Liver (tissue), 3 donors: ENCODE measurements around the gene LIMD2.

Experiments
- CTCF ChIP-seq: fragments of 150-350 bp; IDR thresholded peaks from 2 replicates; pipeline ENCODE4 v1.5.1; 2017; ENCODE audit warnings: improper control_type of control experiment, low read depth, low read length; ENCODE audit not compliant: missing input control
- FOXA1 ChIP-seq: IDR thresholded peaks from 2 replicates; pipeline ENCODE4 v1.6.1; 2016; ENCODE audit warnings: antibody characterized with exemption
- FOXA2 ChIP-seq: IDR thresholded peaks from 2 replicates; pipeline ENCODE4 v1.6.1; 2016; ENCODE audit warnings: antibody characterized with exemption
- GABPA ChIP-seq, 2 donors: IDR thresholded peaks in 1 of 2; conservative IDR thresholded peaks in 1 of 2; 2 replicates each; pipeline ENCODE4 v1.6.1; 2016; ENCODE audit warnings: antibody characterized with exemption in 2 of 2, mild to moderate bottlenecking in 1 of 2, moderate library complexity in 1 of 2
- JUND ChIP-seq, 2 donors: IDR thresholded peaks; 2 replicates each; pipeline ENCODE4 v1.6.1; 2016; ENCODE audit warnings: antibody characterized with exemption in 2 of 2
- MAX ChIP-seq: IDR thresholded peaks from 2 replicates; pipeline ENCODE4 v1.6.1; 2016; ENCODE audit warnings: antibody characterized with exemption
- RAD21 ChIP-seq, 2 donors: IDR thresholded peaks; 2 replicates each; pipeline ENCODE4 v1.6.1; 2016; ENCODE audit warnings: antibody characterized with exemption in 2 of 2, mild to moderate bottlenecking in 2 of 2
- RXRA ChIP-seq, 2 donors: IDR thresholded peaks; 2 replicates each; pipeline ENCODE4 v1.6.1; 2017 to 2018; ENCODE audit warnings: antibody characterized with exemption in 2 of 2, mild to moderate bottlenecking in 1 of 2
- SP1 ChIP-seq: IDR thresholded peaks from 2 replicates; pipeline ENCODE4 v1.6.1; 2018; ENCODE audit warnings: antibody characterized with exemption, mild to moderate bottlenecking
- TAF1 ChIP-seq: conservative IDR thresholded peaks from 2 replicates; pipeline ENCODE4 v1.6.1; 2016; ENCODE audit warnings: antibody characterized with exemption, mild to moderate bottlenecking
- YY1 ChIP-seq: IDR thresholded peaks from 2 replicates; pipeline ENCODE4 v1.6.1; 2016; ENCODE audit warnings: antibody characterized with exemption, mild to moderate bottlenecking
- ZBTB33 ChIP-seq: IDR thresholded peaks from 2 replicates; pipeline ENCODE4 v1.6.1; 2016; ENCODE audit warnings: antibody characterized with exemption
- TF ChIP-seq, protein P1 (sequence below): IDR thresholded peaks from 2 replicates; pipeline ENCODE4 v1.6.1; 2016; ENCODE audit warnings: antibody characterized with exemption
- TF ChIP-seq, protein P2 (sequence below): IDR thresholded peaks from 2 replicates; pipeline ENCODE4 v1.6.1; 2016; ENCODE audit warnings: antibody characterized with exemption, mild to moderate bottlenecking
- donor health status: healthy.
- donor health status: healthy.

GRCh38 chr17:63646488-63646806 is 53.5 kb downstream of the LIMD2 start:
- TF ChIP-seq CTCF (no peak), YY1 (no peak), FOXA1 (no peak), SP1 (no peak), RXRA (IDR thresholded peaks at IDR 0.05) (no peak), JUND (IDR thresholded peaks at IDR 0.05) (no peak), TAF1 (no peak), GABPA (IDR thresholded peaks at IDR 0.05 in 1 of 2, conservative IDR thresholded peaks at IDR 0.05 in 1 of 2) (no peak), ZBTB33 (no peak), MAX (no peak), FOXA2 (no peak), RAD21 (IDR thresholded peaks at IDR 0.05) (no peak)
- TF ChIP-seq, protein P1, sequence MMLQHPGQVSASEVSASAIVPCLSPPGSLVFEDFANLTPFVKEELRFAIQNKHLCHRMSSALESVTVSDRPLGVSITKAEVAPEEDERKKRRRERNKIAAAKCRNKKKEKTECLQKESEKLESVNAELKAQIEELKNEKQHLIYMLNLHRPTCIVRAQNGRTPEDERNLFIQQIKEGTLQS, result no peak
- TF ChIP-seq, protein P2, sequence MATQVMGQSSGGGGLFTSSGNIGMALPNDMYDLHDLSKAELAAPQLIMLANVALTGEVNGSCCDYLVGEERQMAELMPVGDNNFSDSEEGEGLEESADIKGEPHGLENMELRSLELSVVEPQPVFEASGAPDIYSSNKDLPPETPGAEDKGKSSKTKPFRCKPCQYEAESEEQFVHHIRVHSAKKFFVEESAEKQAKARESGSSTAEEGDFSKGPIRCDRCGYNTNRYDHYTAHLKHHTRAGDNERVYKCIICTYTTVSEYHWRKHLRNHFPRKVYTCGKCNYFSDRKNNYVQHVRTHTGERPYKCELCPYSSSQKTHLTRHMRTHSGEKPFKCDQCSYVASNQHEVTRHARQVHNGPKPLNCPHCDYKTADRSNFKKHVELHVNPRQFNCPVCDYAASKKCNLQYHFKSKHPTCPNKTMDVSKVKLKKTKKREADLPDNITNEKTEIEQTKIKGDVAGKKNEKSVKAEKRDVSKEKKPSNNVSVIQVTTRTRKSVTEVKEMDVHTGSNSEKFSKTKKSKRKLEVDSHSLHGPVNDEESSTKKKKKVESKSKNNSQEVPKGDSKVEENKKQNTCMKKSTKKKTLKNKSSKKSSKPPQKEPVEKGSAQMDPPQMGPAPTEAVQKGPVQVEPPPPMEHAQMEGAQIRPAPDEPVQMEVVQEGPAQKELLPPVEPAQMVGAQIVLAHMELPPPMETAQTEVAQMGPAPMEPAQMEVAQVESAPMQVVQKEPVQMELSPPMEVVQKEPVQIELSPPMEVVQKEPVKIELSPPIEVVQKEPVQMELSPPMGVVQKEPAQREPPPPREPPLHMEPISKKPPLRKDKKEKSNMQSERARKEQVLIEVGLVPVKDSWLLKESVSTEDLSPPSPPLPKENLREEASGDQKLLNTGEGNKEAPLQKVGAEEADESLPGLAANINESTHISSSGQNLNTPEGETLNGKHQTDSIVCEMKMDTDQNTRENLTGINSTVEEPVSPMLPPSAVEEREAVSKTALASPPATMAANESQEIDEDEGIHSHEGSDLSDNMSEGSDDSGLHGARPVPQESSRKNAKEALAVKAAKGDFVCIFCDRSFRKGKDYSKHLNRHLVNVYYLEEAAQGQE, result no peak
